GM21360 (cell line): ENCODE data around the gene FKRP.

ENCODE experiments used
- ATAC-seq: cut with Tn5 transposase; IDR thresholded peaks from one replicate; pipeline ENCODE4 v1.9.1; 2021; ENCODE audit warnings: mild to moderate bottlenecking, moderate library complexity; ENCODE audit not compliant: unreplicated experiment

The FKRP gene

GRCh38 chr19:46731007-46731501 is 14.8 kb upstream of the FKRP start:
- no peak for ATAC-seq

GRCh38 chr19:46731584-46731983 is 14.3 kb upstream of the FKRP start:
- no peak for ATAC-seq

DNA sequence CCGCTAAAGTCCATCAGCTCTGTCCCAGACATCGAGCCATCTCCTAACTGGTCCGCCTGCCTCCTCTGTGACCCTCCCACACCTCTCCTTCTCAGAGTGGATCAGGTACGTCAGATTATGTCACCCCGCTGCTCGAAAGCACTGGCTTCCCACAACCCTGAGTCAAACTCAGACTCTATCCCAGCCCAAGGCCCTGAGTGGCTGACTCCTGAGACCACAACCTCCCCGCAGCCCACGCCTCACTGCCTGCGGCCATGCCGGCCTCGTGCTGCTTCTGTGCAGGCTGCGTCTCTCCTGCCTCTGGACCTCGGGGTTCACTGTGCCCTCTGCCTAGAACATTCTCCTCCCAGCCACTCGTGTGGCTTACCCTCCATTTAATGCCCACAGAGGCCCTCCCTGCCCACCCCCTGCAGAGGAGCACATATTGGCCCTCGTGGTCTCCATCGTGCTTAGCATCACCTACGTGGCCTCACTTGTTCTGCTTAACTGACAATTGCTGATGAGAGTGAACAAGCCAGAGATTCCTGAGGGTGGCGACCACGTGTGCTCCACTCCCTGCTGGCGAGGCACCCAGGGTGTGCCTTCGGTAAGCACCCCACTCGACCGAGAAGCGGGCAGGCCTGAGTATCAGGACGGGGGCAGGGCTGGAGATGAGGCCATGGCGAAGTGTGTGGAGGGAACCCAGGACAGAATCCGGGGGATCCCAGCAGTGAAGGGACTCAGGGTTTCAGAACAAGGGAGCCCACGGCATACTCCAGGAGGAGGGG is 13.5 kb upstream of the FKRP start:
- ATAC-seq, result no peak

DNA sequence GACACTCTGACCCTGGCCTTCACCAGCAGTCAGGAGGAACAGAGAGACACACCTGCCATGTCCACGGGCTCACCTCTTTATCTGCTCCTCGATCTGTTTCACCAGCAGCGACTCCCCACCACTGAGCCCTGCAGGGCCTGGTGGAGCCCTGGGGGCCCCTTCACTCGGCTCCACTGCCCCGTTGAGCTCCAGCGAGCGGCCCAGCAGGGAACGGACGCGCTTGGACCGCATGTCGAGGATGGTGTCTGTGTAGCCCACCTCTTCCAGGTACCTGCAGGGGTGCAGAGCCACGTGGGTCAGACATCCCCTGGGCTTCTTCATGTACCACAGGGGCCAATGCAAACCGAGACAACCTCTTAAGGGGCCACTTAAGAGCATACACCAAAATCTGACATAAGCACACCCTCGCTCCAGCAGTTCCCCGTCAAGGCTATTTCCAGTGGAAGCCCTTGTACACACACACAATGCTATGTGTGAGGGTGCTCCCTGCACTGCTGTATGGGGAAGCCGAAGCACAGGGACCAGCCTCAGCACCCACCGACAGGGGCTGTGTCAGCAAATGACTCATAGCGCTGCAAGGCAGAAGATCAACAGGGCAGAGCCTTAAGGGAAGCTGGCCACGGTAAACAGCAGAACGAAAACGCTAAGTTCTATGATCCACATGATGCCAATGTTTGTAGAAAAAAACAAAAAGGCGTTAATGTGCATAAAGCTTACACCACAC is 12.7 kb upstream of the FKRP start:
- no peak for ATAC-seq

GRCh38 chr19:46733690-46734292 is 12.1 kb upstream of the FKRP start:
- ATAC-seq, result no peak

- no peak for ATAC-seq
Measured at GRCh38 chr19:46736531-46737297, 9.1 kb upstream of the FKRP start.

DNA sequence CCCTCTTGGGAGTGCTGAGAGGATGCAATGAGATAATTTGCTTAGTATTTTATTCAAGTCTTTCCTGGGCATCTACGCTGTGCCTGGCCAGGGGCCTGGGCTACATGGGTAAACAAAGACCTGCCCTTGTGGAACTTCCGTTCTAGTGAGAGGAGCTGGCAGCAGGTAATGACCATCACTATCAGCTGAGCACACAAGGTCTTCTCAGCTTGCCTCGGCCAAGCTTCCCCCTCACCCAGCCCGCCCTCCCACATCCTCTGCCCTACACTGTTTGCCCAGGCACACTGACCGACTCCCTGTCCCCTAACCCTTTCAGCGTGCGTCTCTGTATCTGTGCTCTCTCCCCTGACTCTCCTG is 8.6 kb upstream of the FKRP start:
- ATAC-seq, result no peak

- ATAC-seq, result no peak
Measured at GRCh38 chr19:46737761-46738171, 8.1 kb upstream of the FKRP start.

- no peak for ATAC-seq
Measured at GRCh38 chr19:46739290-46739771, 6.5 kb upstream of the FKRP start.

DNA sequence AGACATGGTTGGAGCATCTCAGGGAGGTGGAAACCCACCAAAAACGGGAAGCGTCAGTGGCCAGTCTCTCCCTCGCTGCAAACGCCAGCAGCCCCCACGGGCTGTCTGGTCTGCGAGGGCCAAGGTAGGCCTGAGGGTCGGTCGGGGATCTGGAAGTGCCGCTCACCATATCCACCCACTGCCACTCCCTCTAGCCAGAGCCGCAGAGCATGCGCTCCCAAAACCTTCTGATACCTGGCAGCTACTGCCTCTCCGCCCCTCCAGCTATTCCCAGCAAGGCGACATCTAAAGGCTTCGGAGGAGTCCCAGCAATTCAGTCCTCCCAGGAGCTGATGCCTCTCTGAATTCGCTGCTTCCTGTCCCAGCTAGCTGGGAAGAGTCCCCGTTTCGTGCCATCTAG is 4.4 kb upstream of the FKRP start:
- ATAC-seq, result no peak

- no peak for ATAC-seq
Measured at GRCh38 chr19:46742926-46743480, 2.9 kb upstream of the FKRP start.

DNA sequence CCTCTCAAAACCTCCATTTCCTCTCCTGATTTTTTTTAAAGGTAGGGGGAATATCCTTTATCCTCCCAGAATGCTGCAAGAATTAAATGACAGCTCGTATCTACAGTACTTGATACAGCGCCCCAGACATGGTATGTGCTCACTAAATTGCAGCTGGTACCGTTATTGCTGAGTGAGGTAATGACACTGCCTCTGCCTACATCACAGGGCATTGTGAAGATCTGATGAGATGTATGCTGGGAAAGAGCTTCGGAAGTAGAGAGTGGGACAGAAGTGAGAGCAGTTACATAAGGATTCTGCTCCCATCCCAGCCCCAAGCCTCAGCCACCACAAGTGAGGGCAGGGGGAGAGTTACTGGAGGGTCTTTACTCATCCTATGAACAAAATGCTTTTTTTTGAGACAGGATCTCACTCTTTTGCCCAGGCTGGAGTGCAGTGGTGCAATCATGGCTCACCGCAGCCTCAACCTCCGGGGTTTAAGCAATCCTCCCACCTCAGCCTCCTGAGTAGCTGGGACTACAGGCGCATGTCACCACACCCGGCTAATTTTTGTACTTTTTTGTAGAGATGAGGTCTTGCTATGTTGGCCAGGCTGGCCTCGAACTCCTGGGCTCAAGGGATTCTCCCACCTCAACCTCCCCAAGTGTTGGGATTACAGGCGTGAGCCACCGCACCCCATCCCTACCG is 1.7 kb upstream of the FKRP start:
- ATAC-seq, result no peak

DNA sequence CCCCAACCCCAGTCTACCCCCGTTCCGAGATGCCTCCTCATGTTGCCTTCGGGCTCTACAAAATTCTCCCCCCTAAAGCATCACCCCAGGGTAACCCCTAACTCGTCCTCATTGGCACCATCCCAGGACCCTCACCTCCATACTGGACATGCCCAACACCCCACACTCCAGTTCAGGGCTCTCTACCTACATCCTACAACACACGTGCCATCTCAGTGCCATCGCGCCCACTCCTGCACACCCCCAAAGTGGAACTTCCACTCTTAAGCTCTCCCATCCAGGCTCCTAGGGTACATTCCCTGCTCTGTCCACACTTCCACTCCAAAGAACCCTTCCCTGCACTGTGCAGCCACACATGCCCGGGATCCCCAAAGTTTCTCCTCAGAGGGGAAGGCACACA is 827 bp upstream of the FKRP start:
- no peak for ATAC-seq

GRCh38 chr19:46746281-46747057 is 612 bp downstream of the FKRP start, which contains the start of gene STRN4:
Gene STRN4, minus strand, starts transcription at chr19:46746450. Its CDS starts 20 bp downstream, at chr19:46746430.
- peak; percentile 44 for ATAC-seq

- no peak for ATAC-seq
Measured at GRCh38 chr19:46748325-46749109, 2.7 kb downstream of the FKRP start.

- no peak for ATAC-seq
Measured at GRCh38 chr19:46753420-46754155, 7.7 kb downstream of the FKRP start.

GRCh38 chr19:46755077-46755852 is 9.4 kb downstream of the FKRP start:
- ATAC-seq, result no peak
